Measurements from ENCODE around the gene MRPL43. TPM values are rescaled to one million over a fixed set of nuclear protein-coding genes. Genes with fewer than 3 reads are reported as not detected.

The MRPL43 gene
- total and polyA plus RNA-seq, 10 donors = 38.3 to 92.4 (median 51.0) TPM

DNA sequence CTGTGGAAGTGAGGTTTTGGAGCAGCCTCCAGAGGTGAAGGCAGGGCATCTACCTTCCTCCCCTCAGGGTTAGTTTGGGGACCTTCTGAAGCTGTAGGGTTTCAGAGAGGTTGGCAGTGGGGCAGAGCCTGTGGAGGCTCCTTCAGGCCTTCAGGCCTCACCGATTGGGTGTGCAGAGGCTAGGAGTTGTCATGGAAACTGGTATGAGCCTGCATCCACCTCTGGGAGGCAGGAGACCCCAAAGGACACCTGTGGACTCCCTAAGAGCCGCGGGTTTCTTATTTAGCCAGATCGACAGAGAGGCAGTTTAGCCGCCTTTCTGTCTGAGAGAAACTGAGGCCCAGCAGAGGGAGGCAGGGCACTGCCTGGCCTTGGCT lies 14.3 kb upstream of the MRPL43 start:
- Histone ChIP-seq H3K4me3 (peak overlapping the region in 3 of 8 donors; percentile 4 to 81 (median 81)), H3K36me3 (peaks cover 0 to 44% (median 27%) of the 10 kb centered on the region in 6 donors), H3K4me1 (peaks cover 12 to 92% (median 52%) of the 10 kb centered on the region in 6 donors), H3K9me3 (no peaks in the 10 kb centered on the region), H3K27ac (peak overlapping the region; percentile 58 to 99 (median 98)), H3K27me3 (replicated peaks in 1 of 7) (no peaks in the 10 kb centered on the region)
- no peak for DNase-seq
- no peak for TF ChIP-seq CTCF (IDR thresholded peaks at IDR 0.05 in 8 of 11, conservative IDR thresholded peaks at IDR 0.05 in 3 of 11)
- TF ChIP-seq POLR2AphosphoS5 (IDR thresholded peaks at IDR 0.05) = no peak
- no peak for TF ChIP-seq POLR2A (IDR thresholded peaks at IDR 0.05)
- 33 to 72% (median 67%) methylated on average over 1 to 5 of the region's 5 CpGs for WGBS, 5 donors
- intact Hi-C loops (cut with DNase I; ENCODE audit: low total_unique reads) = no loop called here

- 28 to 49% (median 37%) methylated on average over 12 of the region's 12 CpGs for WGBS, 5 donors
Measured at GRCh38 chr10:101000915-101001658, 13.8 kb upstream of the MRPL43 start.

DNA sequence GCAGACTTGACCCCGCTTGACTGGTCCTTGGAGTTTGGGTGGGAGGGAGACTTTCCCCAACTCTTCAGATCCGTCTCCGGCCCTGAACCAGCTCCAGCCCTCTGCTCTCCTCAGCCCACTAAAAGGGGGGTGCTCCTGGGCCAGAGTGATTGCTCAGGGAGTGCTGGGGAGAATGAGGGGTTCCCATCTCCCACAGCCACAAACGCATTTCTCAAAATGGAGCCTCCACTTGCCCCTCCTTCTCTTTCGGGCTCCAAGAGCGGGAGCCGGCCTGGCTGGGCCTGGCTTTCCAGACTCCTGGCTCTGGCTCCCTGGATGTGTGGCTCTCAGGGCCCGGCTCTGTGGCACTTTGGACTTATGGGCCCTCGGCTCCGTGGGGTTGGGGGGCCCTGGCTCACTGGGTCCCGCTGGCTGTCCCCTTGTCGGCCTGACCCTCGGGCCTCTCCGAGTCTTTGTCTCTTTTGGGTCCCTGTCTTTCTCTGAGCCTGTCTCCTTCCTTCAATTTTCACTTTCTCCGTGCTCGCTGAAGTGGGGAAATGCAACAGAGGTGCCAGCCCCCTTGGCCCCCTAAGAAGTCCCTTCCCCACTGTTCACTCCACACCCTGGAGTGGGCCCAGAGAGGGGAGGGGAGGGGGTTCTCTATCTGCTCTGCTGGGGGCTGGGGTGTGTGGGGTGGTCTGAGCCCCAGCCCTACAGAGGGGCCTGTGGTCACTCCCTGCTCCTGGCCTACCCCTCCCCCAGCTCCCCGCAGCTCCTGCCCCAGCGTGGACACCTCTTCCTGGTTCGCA lies 13.0 kb upstream of the MRPL43 start:
- Histone ChIP-seq H3K27me3 (replicated peaks in 1 of 7) (no peaks in the 10 kb centered on the region), H3K9me3 (no peaks in the 10 kb centered on the region), H3K27ac (peak overlapping the region; percentile 78 to 99 (median 98)), H3K4me3 (peak overlapping the region; percentile 40 to 91 (median 80)), H3K4me1 (peaks cover 17 to 89% (median 57%) of the 10 kb centered on the region in 6 donors), H3K36me3 (peaks cover 0 to 31% (median 17%) of the 10 kb centered on the region in 6 donors)
- 13 to 23% (median 15%) methylated on average over 19 of the region's 19 CpGs for WGBS, 5 donors
- TF ChIP-seq POLR2A (IDR thresholded peaks at IDR 0.05) (no peak), CTCF (IDR thresholded peaks at IDR 0.05 in 8 of 11, conservative IDR thresholded peaks at IDR 0.05 in 3 of 11) (peak in 1 of 11 experiments; percentile 13), POLR2AphosphoS5 (IDR thresholded peaks at IDR 0.05) (no peak)
- peak; percentile 82 for DNase-seq
- intact Hi-C loops (cut with DNase I; ENCODE audit: low total_unique reads) = no loop called here

More at GRCh38 chr10:101000915-101001658, 13.8 kb upstream of the MRPL43 start:
- Histone ChIP-seq H3K4me1 (peaks cover 17 to 93% (median 57%) of the 10 kb centered on the region in 6 donors), H3K27me3 (replicated peaks in 1 of 7) (no peaks in the 10 kb centered on the region), H3K4me3 (peak overlapping the region in 7 of 8 donors; percentile 40 to 91 (median 81)), H3K27ac (peak overlapping the region; percentile 78 to 99 (median 98)), H3K9me3 (no peaks in the 10 kb centered on the region), H3K36me3 (peaks cover 0 to 38% (median 23%) of the 10 kb centered on the region in 6 donors)
- TF ChIP-seq CTCF (IDR thresholded peaks at IDR 0.05 in 8 of 11, conservative IDR thresholded peaks at IDR 0.05 in 3 of 11) (no peak), POLR2AphosphoS5 (IDR thresholded peaks at IDR 0.05) (peak; percentile 80 to 92 (median 91)), POLR2A (IDR thresholded peaks at IDR 0.05) (peak in 2 of 3 donors; percentile 45 to 77)
- intact Hi-C loops (cut with DNase I; ENCODE audit: low total_unique reads) = no loop called here
- DNase-seq = peak; percentile 88
